Measurements from ENCODE around the gene ZNF275.

The ZNF275 gene

DNA sequence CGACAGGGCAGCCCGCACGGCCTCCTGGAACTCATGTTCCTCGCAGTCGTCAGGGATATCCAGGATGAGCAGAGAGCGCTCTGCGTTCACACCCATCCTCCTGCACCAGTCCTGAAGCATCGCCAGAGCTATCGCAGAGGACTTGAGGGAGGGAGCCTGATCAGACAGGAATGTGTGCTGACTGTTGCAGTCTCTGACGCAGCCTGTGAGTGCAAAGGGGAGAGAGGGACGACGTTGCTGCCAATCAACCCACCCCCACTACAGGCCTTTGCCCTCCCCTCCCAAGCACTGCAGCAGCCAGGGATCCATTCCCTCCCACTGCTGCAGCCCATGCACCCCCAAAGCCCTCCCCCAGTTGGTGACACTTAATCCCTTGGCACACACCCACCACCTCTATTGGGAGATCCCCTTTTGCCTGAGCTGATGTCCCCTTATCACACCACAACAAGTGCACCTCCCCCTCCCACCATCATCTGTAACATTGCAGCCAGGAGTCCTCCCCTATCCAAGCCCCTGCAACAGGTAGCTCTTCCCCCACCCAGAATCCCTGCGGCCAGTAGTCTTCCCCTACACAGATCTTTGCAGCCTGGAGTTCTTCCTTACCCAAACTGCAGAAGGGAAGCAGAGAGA lies 13.3 kb upstream of the ZNF275 start:
- no peak overlapping the region for H3K4me3 ChIP-seq (ENCODE audit: insufficient read depth, low read length, poor library complexity, severe bottlenecking)
- no peak overlapping the region for H3K9ac ChIP-seq (ENCODE audit: low read length)
- no peaks in the 10 kb centered on the region for H4K20me1 ChIP-seq (ENCODE audit: low read depth, low read length)
- H3K9me2 ChIP-seq (replicated peaks; ENCODE audit: insufficient read depth, low read length) = no peaks in the 10 kb centered on the region
- no peaks in the 10 kb centered on the region for H3K9me3 ChIP-seq (ENCODE audit: insufficient read depth, low read length)
- H3K36me3 ChIP-seq (ENCODE audit: low read length) = no peaks in the 10 kb centered on the region
- TF ChIP-seq EZH2phosphoT487 (conservative IDR thresholded peaks at IDR 0.05; ENCODE audit: low read length) (no peak), CTCF (IDR thresholded peaks at IDR 0.05; ENCODE audit: insufficient read depth, low read length, poor library complexity, severe bottlenecking) (no peak)
- H2AFZ ChIP-seq (ENCODE audit: low read depth, low read length, severe bottlenecking) = no peak overlapping the region
- no peaks in the 10 kb centered on the region for H3K79me2 ChIP-seq (ENCODE audit: insufficient read depth, low read length)
- no peaks in the 10 kb centered on the region for H3K27me3 ChIP-seq (ENCODE audit: low read length)
- no peak overlapping the region for H3K27ac ChIP-seq (ENCODE audit: low read depth, low read length)
- H3K4me2 ChIP-seq (ENCODE audit: low read depth, low read length, poor library complexity, severe bottlenecking) = no peak overlapping the region
- H3F3A ChIP-seq (ENCODE audit: insufficient read depth) = no peaks in the 10 kb centered on the region

DNA sequence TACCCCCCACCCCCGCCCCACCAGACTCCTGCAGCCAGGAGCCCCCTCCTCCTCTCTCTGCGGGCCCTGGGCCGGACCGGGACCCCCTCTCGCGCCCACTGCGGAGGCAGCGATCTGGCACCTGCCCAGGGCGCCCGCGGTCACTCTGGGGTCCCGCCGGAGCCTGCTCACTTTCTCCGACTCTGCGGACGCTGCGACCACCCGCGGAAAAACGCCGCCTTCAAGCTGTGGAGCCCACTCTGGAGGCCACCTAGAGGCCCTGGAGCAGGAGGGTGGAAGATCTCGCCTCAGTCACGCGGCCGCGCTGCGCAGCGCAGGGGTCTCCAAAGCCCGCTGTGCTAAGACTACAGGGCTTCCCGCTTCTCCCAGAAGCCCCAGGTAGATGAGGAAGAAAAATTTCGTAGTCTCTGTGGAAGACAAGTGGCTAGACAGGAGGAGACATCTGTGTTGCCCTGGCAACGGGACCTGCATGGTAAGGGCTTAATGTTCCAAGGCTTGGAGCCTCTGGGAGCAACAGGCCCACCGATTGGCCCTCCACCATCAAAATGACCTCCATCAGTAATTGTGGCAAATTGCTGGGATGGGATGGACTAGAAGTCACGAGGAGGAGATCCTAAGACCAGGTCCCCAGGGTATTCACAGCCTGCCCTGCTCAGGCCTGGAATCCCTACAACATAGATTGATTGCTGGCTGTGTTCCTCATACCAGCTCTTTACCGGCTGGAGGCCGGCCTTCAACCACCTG lies 12.4 kb upstream of the ZNF275 start, which contains the start of gene PNMA6F:
TSS of gene PNMA6F (minus strand) at position 387 of the 744 bp plus-strand sequence. CDS start 1,093 bp downstream, outside the sequence.
- no peak within 1 kb of the TSS for H3K9ac ChIP-seq (ENCODE audit: low read length)
- H2AFZ ChIP-seq (ENCODE audit: low read depth, low read length, severe bottlenecking) = no peak within 1 kb of the TSS
- H3K9me3 ChIP-seq (ENCODE audit: insufficient read depth, low read length) = no peaks in the 10 kb centered on the region
- H3K4me2 ChIP-seq (ENCODE audit: low read depth, low read length, poor library complexity, severe bottlenecking) = no peak within 1 kb of the TSS
- no peaks in the 10 kb centered on the region for H3K79me2 ChIP-seq (ENCODE audit: insufficient read depth, low read length)
- H3K9me2 ChIP-seq (replicated peaks; ENCODE audit: insufficient read depth, low read length) = no peaks in the 10 kb centered on the region
- no peaks in the 10 kb centered on the region for H3F3A ChIP-seq (ENCODE audit: insufficient read depth)
- no peak within 1 kb of the TSS for H3K4me3 ChIP-seq (ENCODE audit: insufficient read depth, low read length, poor library complexity, severe bottlenecking)
- H4K20me1 ChIP-seq (ENCODE audit: low read depth, low read length) = no peaks in the 10 kb centered on the region
- TF ChIP-seq EZH2phosphoT487 (conservative IDR thresholded peaks at IDR 0.05; ENCODE audit: low read length) (no peak), CTCF (IDR thresholded peaks at IDR 0.05; ENCODE audit: insufficient read depth, low read length, poor library complexity, severe bottlenecking) (no peak)
- H3K27ac ChIP-seq (ENCODE audit: low read depth, low read length) = no peak within 1 kb of the TSS
- H3K27me3 ChIP-seq (ENCODE audit: low read length) = no peaks in the 10 kb centered on the region
- H3K36me3 ChIP-seq (ENCODE audit: low read length) = no peaks in the 10 kb centered on the region

GRCh38 chrX:153327561-153327960 lies 6.4 kb upstream of the ZNF275 start:
- H2AFZ ChIP-seq (ENCODE audit: low read depth, low read length, severe bottlenecking) = no peak overlapping the region
- no peak overlapping the region for H3K27ac ChIP-seq (ENCODE audit: low read depth, low read length)
- H3K9me2 ChIP-seq (replicated peaks; ENCODE audit: insufficient read depth, low read length) = no peaks in the 10 kb centered on the region
- H3K4me3 ChIP-seq (ENCODE audit: insufficient read depth, low read length, poor library complexity, severe bottlenecking) = no peak overlapping the region
- H3K36me3 ChIP-seq (ENCODE audit: low read length) = no peaks in the 10 kb centered on the region
- H3K27me3 ChIP-seq (ENCODE audit: low read length) = no peaks in the 10 kb centered on the region
- no peaks in the 10 kb centered on the region for H4K20me1 ChIP-seq (ENCODE audit: low read depth, low read length)
- no peaks in the 10 kb centered on the region for H3K9me3 ChIP-seq (ENCODE audit: insufficient read depth, low read length)
- no peaks in the 10 kb centered on the region for H3K79me2 ChIP-seq (ENCODE audit: insufficient read depth, low read length)
- no peak for TF ChIP-seq EZH2phosphoT487 (conservative IDR thresholded peaks at IDR 0.05; ENCODE audit: low read length)
- no peak for TF ChIP-seq CTCF (IDR thresholded peaks at IDR 0.05; ENCODE audit: insufficient read depth, low read length, poor library complexity, severe bottlenecking)
- H3K9ac ChIP-seq (ENCODE audit: low read length) = no peak overlapping the region
- H3K4me2 ChIP-seq (ENCODE audit: low read depth, low read length, poor library complexity, severe bottlenecking) = no peak overlapping the region
- no peaks in the 10 kb centered on the region for H3F3A ChIP-seq (ENCODE audit: insufficient read depth)

All from SU-DHL-6 (cell line).